ENCODE results near the gene SLC43A1. TPM values are rescaled to one million over a fixed set of nuclear protein-coding genes. Genes with fewer than 3 reads are reported as not detected.

The SLC43A1 gene
- total RNA-seq, 2 experiments from 2014 or later: 27.6 to 28.7 TPM

- no peaks in the 10 kb centered on the region for H3K4me1 Mint-ChIP-seq
- intact Hi-C loops (cut with DNase I, micrococcal nuclease): no loop called here
- H3K9me3 Mint-ChIP-seq (ENCODE audit: low read depth): no peaks in the 10 kb centered on the region
- ChIA-PET POLR2A (no interaction called here), CTCF (interaction anchor here (0.9 kb wide), 1 partner anchor 10 kb away, joined by 4 read pairs; no protein-coding TSS in a partner anchor)
- H3K36me3 Mint-ChIP-seq (ENCODE audit: low read depth): no peaks in the 10 kb centered on the region
- ATAC-seq: no peak
- H3K27me3 Mint-ChIP-seq: no peaks in the 10 kb centered on the region
- H3K27ac Mint-ChIP-seq: no peak overlapping the region
- no peak overlapping the region for H3K4me3 Mint-ChIP-seq
- DNase-seq: no peak
These were observed 47.9 kb downstream of the SLC43A1 start for GRCh38 chr11:57467508-57468157.

- ChIA-PET CTCF (interaction anchor here (1.7 kb wide), 1 partner anchor 9 kb away, joined by 4 read pairs; no protein-coding TSS in a partner anchor), POLR2A (no interaction called here)
- Mint-ChIP-seq H3K27me3 (peaks cover 1% of the 10 kb centered on the region), H3K9me3 (ENCODE audit: low read depth) (no peaks in the 10 kb centered on the region), H3K27ac (no peak overlapping the region), H3K36me3 (ENCODE audit: low read depth) (no peaks in the 10 kb centered on the region), H3K4me3 (no peak overlapping the region), H3K4me1 (no peaks in the 10 kb centered on the region)
- no peak for DNase-seq
- intact Hi-C loops (cut with DNase I, micrococcal nuclease): no loop called here
- no peak for ATAC-seq
These were observed 48.8 kb downstream of the SLC43A1 start for GRCh38 chr11:57466680-57467079.

GRCh38 chr11:57464539-57465181 lies 50.8 kb downstream of the SLC43A1 start:
- ChIA-PET CTCF (interaction anchor here (0.7 to 1.7 kb wide), 5 partner anchors 7 to 62 kb away, joined by 3 to 4 read pairs (median 4); no protein-coding TSS in a partner anchor), POLR2A (no interaction called here)
- Mint-ChIP-seq H3K9me3 (ENCODE audit: low read depth) (no peaks in the 10 kb centered on the region), H3K27ac (no peak overlapping the region), H3K4me3 (no peak overlapping the region), H3K4me1 (peaks cover 6% of the 10 kb centered on the region), H3K36me3 (ENCODE audit: low read depth) (no peaks in the 10 kb centered on the region), H3K27me3 (peaks cover 12% of the 10 kb centered on the region)
- DNase-seq (no peak), ATAC-seq (no peak)
- intact Hi-C loops (cut with DNase I, micrococcal nuclease): no loop called here

GRCh38 chr11:57463671-57464538 lies 51.6 kb downstream of the SLC43A1 start:
- Mint-ChIP-seq H3K27me3 (peaks cover 16% of the 10 kb centered on the region), H3K27ac (no peak overlapping the region), H3K4me3 (no peak overlapping the region), H3K4me1 (peaks cover 11% of the 10 kb centered on the region), H3K9me3 (ENCODE audit: low read depth) (no peaks in the 10 kb centered on the region), H3K36me3 (ENCODE audit: low read depth) (no peaks in the 10 kb centered on the region)
- DNase-seq: no peak
- no peak for ATAC-seq
- intact Hi-C loops (cut with DNase I, micrococcal nuclease): no loop called here
- ChIA-PET POLR2A (no interaction called here), CTCF (interaction anchor here (0.6 to 1.4 kb wide), 6 partner anchors 9 to 63 kb away, joined by 3 to 4 read pairs (median 4); no protein-coding TSS in a partner anchor)

GRCh38 chr11:57462597-57462996 lies 52.9 kb downstream of the SLC43A1 start:
- Mint-ChIP-seq H3K27me3 (peaks cover 20% of the 10 kb centered on the region), H3K9me3 (ENCODE audit: low read depth) (no peaks in the 10 kb centered on the region), H3K27ac (no peak overlapping the region), H3K4me3 (no peak overlapping the region), H3K4me1 (peaks cover 22% of the 10 kb centered on the region), H3K36me3 (ENCODE audit: low read depth) (no peaks in the 10 kb centered on the region)
- intact Hi-C loops (cut with DNase I, micrococcal nuclease): no loop called here
- ATAC-seq (no peak), DNase-seq (no peak)
- ChIA-PET CTCF (interaction anchor here (0.6 to 1.4 kb wide), 4 partner anchors 14 to 91 kb away, joined by 3 to 4 read pairs (median 4); no protein-coding TSS in a partner anchor), POLR2A (no interaction called here)

GRCh38 chr11:57461841-57462489 lies 53.5 kb downstream of the SLC43A1 start:
- DNase-seq (no peak), ATAC-seq (no peak)
- H3K27ac Mint-ChIP-seq: no peak overlapping the region
- ChIA-PET POLR2A (interaction anchor here (0.5 kb wide), 1 partner anchor 1115 kb away, joined by 3 read pairs; no protein-coding TSS in a partner anchor), CTCF (interaction anchor here (0.6 to 1.4 kb wide), 4 partner anchors 15 to 92 kb away, joined by 3 to 4 read pairs (median 4); no protein-coding TSS in a partner anchor)
- H3K4me1 Mint-ChIP-seq: peaks cover 26% of the 10 kb centered on the region
- H3K9me3 Mint-ChIP-seq (ENCODE audit: low read depth): no peaks in the 10 kb centered on the region
- H3K27me3 Mint-ChIP-seq: peaks cover 24% of the 10 kb centered on the region
- no peak overlapping the region for H3K4me3 Mint-ChIP-seq
- no peaks in the 10 kb centered on the region for H3K36me3 Mint-ChIP-seq (ENCODE audit: low read depth)
- intact Hi-C loops (cut with DNase I, micrococcal nuclease): no loop called here

GRCh38 chr11:57460758-57461749 lies 54.4 kb downstream of the SLC43A1 start:
- no peak for ATAC-seq
- no peak overlapping the region for H3K4me3 Mint-ChIP-seq

GRCh38 chr11:57460022-57460757 lies 55.3 kb downstream of the SLC43A1 start, which contains the start of gene RTN4RL2:
Gene RTN4RL2 (plus strand): TSS chr11:57460528. CDS start chr11:57460866, 338 bp downstream.
- Mint-ChIP-seq H3K27ac (peak within 1 kb of the TSS; percentile 17), H3K4me1 (peaks cover 27% of the 10 kb centered on the region), H3K27me3 (peaks cover 25% of the 10 kb centered on the region), H3K4me3 (peak within 1 kb of the TSS; percentile 71), H3K9me3 (ENCODE audit: low read depth) (no peaks in the 10 kb centered on the region), H3K36me3 (ENCODE audit: low read depth) (no peaks in the 10 kb centered on the region)
- ATAC-seq: peak; percentile 55
- DNase-seq: peak; percentile 81
- CTCF ChIA-PET: interaction anchor here (0.6 to 6.3 kb wide), 13 partner anchors 12 to 339 kb away, joined by 3 to 124 read pairs (median 4); partner anchors contain the start of gene SLC43A1
- POLR2A ChIA-PET: interaction anchor here (0.7 to 1.2 kb wide), 2 partner anchors 18 to 108 kb away, joined by 3 to 4 read pairs; no protein-coding TSS in a partner anchor
- intact Hi-C loops (cut with DNase I, micrococcal nuclease): loop anchor here in 1 of 2 experiments (1.0 kb wide), 4 partner anchors 16 to 108 kb away; partner anchors contain the start of genes SLC43A3 and TIMM10

More at GRCh38 chr11:57460758-57461749, 54.4 kb downstream of the SLC43A1 start:
- Mint-ChIP-seq H3K9me3 (ENCODE audit: low read depth) (no peaks in the 10 kb centered on the region), H3K27me3 (peaks cover 25% of the 10 kb centered on the region), H3K27ac (no peak overlapping the region), H3K4me1 (peaks cover 27% of the 10 kb centered on the region), H3K36me3 (ENCODE audit: low read depth) (no peaks in the 10 kb centered on the region)
- intact Hi-C loops (cut with DNase I, micrococcal nuclease): loop anchor here in 1 of 2 experiments (1.0 kb wide), 4 partner anchors 15 to 107 kb away; partner anchors contain the start of genes SLC43A3 and TIMM10
- no peak for DNase-seq
- ChIA-PET CTCF (interaction anchor here (0.6 to 6.3 kb wide), 6 partner anchors 20 to 86 kb away, joined by 3 to 124 read pairs (median 4); no protein-coding TSS in a partner anchor), POLR2A (interaction anchor here (1.2 kb wide), 1 partner anchor 18 kb away, joined by 3 read pairs; no protein-coding TSS in a partner anchor)
